Lung (tissue), 12 donors: ENCODE measurements around the gene RGL3. TPM values are rescaled to one million over a fixed set of nuclear protein-coding genes. Genes with fewer than 3 reads are reported as not detected.

Source experiments
- ATAC-seq: fragments of 200-7000 bp; cut with Tn5 transposase; one replicate; pipeline ENCODE4 v1.9.1; 2020; ENCODE audit warnings: moderate number of reproducible peaks; ENCODE audit not compliant: insufficient read depth, low FRiP score
- DNase-seq, 3 donors: peaks; one replicate each; pipeline ENCODE4 v3.0.0-alpha.2; 2013 to 2017
- H3K27ac ChIP-seq, 2 donors: one replicate each; pipeline ENCODE4 v1.5.1; 2013; ENCODE audit warnings: mild to moderate bottlenecking in 2 of 2, moderate library complexity in 2 of 2, control low read depth in 1 of 2, inconsistent platforms in 1 of 2, low read depth in 1 of 2, low read length in 1 of 2
- H3K27me3 ChIP-seq, 3 donors: one replicate each; pipeline ENCODE4 v1.5.1; 2013; ENCODE audit warnings: low read length in 2 of 3; ENCODE audit not compliant: control insufficient read depth in 3 of 3, insufficient read depth in 3 of 3
- H3K36me3 ChIP-seq, 4 donors: one replicate each; pipeline ENCODE4 v1.5.1; 2013; ENCODE audit warnings: low read length in 4 of 4, mild to moderate bottlenecking in 1 of 4, moderate library complexity in 1 of 4; ENCODE audit not compliant: control insufficient read depth in 4 of 4, insufficient read depth in 4 of 4
- H3K4me1 ChIP-seq, 5 donors: one replicate each; pipeline ENCODE4 v1.5.1; 2013; ENCODE audit warnings: low read length in 5 of 5, mild to moderate bottlenecking in 2 of 5, moderate library complexity in 1 of 5; ENCODE audit not compliant: control insufficient read depth in 5 of 5, insufficient read depth in 5 of 5
- H3K4me3 ChIP-seq: one replicate; pipeline ENCODE4 v1.5.1; 2013; ENCODE audit warnings: mild to moderate bottlenecking, control low read depth, moderate library complexity
- H3K9ac ChIP-seq, 2 donors: one replicate each; pipeline ENCODE4 v1.5.1; 2013; ENCODE audit warnings: low read length in 2 of 2, control low read depth in 1 of 2; ENCODE audit not compliant: insufficient read depth in 1 of 2
- H3K9me3 ChIP-seq, 4 donors: one replicate each; pipeline ENCODE4 v1.5.1; 2013; ENCODE audit warnings: low read length in 3 of 4, mild to moderate bottlenecking in 1 of 4, moderate library complexity in 1 of 4; ENCODE audit not compliant: control insufficient read depth in 4 of 4, insufficient read depth in 3 of 4
- CTCF ChIP-seq: IDR thresholded peaks from 2 replicates; pipeline ENCODE4 v1.5.1; 2012; ENCODE audit warnings: mild to moderate bottlenecking; ENCODE audit errors: control extremely low read depth, extremely low read depth
- WGBS, 2 donors: extraction: QIAGEN DNeasy Blood & Tissue Kit; methylation state at CpG; one replicate each; pipeline ENCODE4 v1.1.7; 2013; 5-methylcytosine and 5-hydroxymethylcytosine counted together
- polyA plus RNA-seq, 2 donors: library from polyadenylated mRNA; stranded (reverse); fragments of 200-250 nt; gene quantifications; one replicate each; pipeline ENCODE4 v1.2.1, GENCODE V29; 2013
- total RNA-seq, 2 donors: library from RNA; depleted of rRNA in 1 of 2; stranded (reverse); fragments of >200 nt in 1 of 2; gene quantifications; one replicate each; pipeline ENCODE4 v1.2.1, GENCODE V29; 2014 to 2021
- donor health status: control.
- donor health status: control.
- donor health status: Bipolar disorder and iron deficiency.
- donor health status: healthy.
- donor health status: DM: yes; HTN: yes; CAD: no.

The RGL3 gene
- total and polyA plus RNA-seq, 4 donors: 10.4 to 45.2 (median 37.3) TPM

- Histone ChIP-seq H3K36me3 (peaks cover 0 to 5% (median 0%) of the 10 kb centered on the region in 4 donors), H3K9ac (no peak overlapping the region), H3K27ac (peak overlapping the region in 1 of 2 donors; percentile 27), H3K4me1 (peaks cover 0 to 32% (median 13%) of the 10 kb centered on the region in 5 donors), H3K9me3 (no peaks in the 10 kb centered on the region), H3K27me3 (peaks cover 0 to 3% (median 0%) of the 10 kb centered on the region in 3 donors), H3K4me3 (no peak overlapping the region)
- DNase-seq (no peak), ATAC-seq (no peak)
- TF ChIP-seq CTCF: no peak
These were observed 41.9 kb downstream of the RGL3 start for GRCh38 chr19:11377237-11377636.

GRCh38 chr19:11375143-11375948 lies 43.8 kb downstream of the RGL3 start:
- Histone ChIP-seq H3K27me3 (no peaks in the 10 kb centered on the region), H3K9ac (peak overlapping the region; percentile 14 to 67), H3K27ac (peak overlapping the region; percentile 75 to 91), H3K9me3 (no peaks in the 10 kb centered on the region), H3K36me3 (peaks cover 0 to 5% (median 0%) of the 10 kb centered on the region in 4 donors), H3K4me3 (peak overlapping the region; percentile 29), H3K4me1 (peaks cover 0 to 19% (median 13%) of the 10 kb centered on the region in 5 donors)
- no peak for ATAC-seq
- 5 to 7% methylated on average over 27 of the region's 27 CpGs for WGBS, 2 donors
- no peak for TF ChIP-seq CTCF
- peak in 2 of 3 donors; percentile 69 to 80 for DNase-seq

GRCh38 chr19:11374433-11375142 lies 44.5 kb downstream of the RGL3 start, which contains the start of gene SWSAP1:
SWSAP1 (plus strand) TSS chr19:11374666; CDS start chr19:11374681, 15 bp downstream.
- peak; percentile 99 to 100 (median 100) for DNase-seq
- H3K4me3 ChIP-seq: peak within 1 kb of the TSS; percentile 58
- peak within 1 kb of the TSS; percentile 94 for H3K27ac ChIP-seq
- 0% methylated on average over 44 of the region's 44 CpGs for WGBS, 2 donors
- no peaks in the 10 kb centered on the region for H3K27me3 ChIP-seq
- peaks cover 0 to 5% (median 0%) of the 10 kb centered on the region in 4 donors for H3K36me3 ChIP-seq
- peak within 1 kb of the TSS; percentile 14 to 77 for H3K9ac ChIP-seq
- ATAC-seq: peak; percentile 93
- no peak for TF ChIP-seq CTCF
- no peaks in the 10 kb centered on the region for H3K9me3 ChIP-seq
- peaks cover 0 to 17% (median 13%) of the 10 kb centered on the region in 5 donors for H3K4me1 ChIP-seq
